HG03432 (cell line): ENCODE data around the gene FSHR.

Source experiments
- ATAC-seq: cut with Tn5 transposase; IDR thresholded peaks from one replicate; pipeline ENCODE4 v1.9.1; 2021; ENCODE audit warnings: mild to moderate bottlenecking, moderate library complexity; ENCODE audit not compliant: unreplicated experiment

FSHR gene, protein sequence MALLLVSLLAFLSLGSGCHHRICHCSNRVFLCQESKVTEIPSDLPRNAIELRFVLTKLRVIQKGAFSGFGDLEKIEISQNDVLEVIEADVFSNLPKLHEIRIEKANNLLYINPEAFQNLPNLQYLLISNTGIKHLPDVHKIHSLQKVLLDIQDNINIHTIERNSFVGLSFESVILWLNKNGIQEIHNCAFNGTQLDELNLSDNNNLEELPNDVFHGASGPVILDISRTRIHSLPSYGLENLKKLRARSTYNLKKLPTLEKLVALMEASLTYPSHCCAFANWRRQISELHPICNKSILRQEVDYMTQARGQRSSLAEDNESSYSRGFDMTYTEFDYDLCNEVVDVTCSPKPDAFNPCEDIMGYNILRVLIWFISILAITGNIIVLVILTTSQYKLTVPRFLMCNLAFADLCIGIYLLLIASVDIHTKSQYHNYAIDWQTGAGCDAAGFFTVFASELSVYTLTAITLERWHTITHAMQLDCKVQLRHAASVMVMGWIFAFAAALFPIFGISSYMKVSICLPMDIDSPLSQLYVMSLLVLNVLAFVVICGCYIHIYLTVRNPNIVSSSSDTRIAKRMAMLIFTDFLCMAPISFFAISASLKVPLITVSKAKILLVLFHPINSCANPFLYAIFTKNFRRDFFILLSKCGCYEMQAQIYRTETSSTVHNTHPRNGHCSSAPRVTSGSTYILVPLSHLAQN

DNA sequence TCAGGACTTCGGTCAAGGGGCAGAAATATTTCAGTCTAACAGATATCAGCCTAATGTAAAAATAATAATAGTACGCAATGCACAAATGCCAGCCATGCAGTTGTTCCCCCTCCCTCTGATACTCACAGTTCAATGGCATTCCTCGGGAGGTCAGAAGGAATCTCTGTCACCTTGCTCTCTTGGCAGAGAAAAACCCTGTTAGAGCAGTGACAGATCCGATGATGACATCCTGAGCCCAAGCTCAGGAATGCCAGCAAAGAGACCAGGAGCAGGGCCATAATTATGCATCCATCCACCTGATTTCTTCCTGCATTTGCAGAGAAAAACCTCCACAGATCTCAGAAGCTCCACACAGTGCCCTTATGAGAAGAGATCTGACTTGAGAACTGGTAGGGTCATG, at the start of gene FSHR:
Gene FSHR, minus strand, starts transcription at position 376 of the 400 bp plus-strand sequence. Its CDS starts 98 bp downstream, at position 278.
- no peak for ATAC-seq

DNA sequence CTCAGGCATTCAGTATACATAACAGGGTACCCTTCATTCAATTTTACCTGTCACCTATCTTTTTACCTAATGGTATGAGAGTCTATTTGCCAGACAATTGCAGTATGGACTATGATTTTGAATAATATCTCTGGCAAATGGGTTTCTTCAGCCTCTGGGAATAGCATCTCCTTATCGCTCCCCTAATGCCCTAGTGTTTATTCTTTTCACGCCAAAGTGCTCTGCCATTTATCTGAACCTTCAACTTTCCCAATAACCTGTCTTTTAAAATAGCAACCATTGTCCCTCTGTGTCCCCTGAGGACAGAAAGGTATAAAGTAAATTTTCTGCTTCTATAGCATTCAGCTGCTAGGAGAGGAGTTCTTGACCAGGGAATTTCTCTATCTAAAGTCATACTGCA, 45.0 kb upstream of the FSHR start:
- no peak for ATAC-seq

DNA sequence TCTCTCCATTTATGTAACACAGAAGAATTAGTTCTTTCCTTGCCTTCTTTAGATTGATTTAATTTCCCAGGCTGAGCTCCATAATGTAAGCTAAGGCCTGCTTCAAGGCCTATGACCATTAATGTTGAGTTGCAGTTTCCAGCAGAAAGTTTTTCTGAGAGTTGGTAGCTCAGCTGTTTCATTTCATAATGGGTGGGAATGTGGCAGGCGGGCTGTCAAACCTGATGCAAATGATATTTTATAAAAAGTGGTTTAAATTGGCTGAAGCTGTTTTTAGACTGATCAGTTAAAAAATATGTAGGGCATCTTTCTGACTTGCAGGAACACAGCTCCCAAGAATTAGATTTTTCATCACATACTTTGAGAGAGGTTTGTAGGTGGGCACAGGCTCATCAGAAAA, 40.4 kb upstream of the FSHR start:
- no peak for ATAC-seq

DNA sequence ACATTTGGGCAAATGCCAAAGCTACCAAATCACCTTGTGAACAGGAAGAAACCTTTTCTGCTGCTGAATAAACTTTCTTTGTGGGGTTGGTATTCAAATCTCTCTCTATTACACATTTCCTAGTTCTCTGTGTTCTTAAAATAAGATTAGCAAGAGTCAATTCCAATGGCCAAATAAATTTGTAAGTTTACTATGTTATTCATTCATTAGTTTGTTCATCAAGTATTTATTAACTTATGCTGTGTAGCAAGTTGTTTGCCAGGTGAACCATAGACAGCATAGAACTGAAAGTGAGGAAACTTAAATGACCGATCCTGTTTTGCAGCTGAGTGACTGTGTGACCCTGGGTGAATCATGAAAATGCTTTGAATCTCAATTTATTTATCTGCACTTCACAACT, 37.7 kb upstream of the FSHR start:
- ATAC-seq = no peak

DNA sequence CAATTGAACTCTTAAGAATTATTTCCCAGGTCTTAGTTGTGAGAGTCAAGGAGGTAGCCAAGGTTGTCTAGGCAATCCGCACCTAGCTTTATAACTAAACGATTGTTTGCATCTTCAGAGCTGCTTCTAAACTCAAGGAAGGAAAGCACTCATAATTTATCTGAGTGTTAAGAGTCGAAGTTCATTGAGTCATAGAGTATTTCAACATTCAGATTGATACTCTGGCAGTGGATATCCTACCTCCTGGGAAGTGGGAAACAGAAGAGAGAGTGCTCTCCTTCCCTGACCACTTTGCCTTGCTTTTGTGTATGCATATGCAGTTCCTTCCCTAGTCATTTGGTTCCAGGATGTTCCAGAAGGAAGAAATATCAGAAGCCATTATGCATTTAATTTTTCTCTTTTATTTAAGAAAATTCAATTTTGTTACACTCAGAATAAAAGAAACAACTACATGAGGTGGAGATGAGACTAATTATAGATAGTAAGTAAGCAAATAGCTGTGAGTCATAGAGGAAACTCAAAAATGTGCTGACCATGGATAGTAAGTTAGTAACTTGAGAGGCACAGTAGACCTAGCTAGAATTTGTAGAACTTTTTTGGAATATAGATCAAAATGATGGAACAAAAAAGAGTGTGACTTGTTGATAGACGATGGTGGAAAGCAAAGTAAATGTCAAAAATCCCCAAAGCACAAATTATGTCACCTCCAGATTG, 35.4 kb upstream of the FSHR start:
- no peak for ATAC-seq

DNA sequence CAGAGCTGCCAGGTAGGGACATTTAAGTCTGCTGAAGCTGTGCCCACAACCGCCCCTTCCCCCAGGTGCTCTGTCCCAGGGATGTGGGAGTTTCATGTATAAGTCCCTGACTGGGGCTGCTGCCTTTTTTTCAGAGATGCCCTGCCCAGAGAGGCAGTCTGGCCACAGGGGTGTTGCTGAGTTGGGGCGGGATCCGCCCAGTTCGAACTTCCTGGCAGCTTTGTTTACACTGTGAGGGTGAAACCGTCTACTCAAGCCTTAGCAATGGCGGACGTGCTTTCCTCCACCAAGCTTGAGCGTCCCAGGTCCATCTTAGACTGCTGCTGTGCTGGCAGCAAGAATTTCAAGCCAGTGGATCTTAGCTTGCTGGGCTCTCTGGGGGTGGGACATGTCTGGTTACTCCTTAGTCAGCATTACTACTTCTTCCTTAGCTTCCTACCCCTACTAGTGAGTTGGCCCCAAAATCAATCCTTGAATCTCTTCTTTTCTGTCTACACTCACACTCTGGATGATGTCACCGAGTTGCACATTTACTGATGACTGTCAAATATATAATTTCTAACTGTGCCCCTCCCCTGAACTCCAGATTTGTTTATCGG, 31.8 kb upstream of the FSHR start:
- no peak for ATAC-seq

DNA sequence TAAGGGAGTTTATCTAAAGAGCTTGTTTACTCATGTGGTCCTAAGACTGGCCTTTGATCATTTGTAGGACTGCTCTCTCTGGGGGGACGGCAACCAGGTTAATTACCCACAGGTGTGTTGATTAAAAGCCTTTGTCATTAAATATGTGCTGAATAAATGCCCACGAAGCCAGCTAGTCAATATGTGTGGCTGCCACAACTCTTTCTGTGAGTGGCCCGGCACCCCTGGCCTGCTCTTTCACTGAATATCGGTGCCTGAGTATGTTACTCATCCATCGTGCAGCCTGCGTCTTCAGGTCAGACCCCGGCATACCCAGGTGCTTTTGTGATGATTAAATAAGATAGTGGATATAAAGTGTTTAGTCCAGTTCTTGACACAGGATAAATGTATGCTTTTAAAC, 24.3 kb upstream of the FSHR start:
- ATAC-seq = no peak

DNA sequence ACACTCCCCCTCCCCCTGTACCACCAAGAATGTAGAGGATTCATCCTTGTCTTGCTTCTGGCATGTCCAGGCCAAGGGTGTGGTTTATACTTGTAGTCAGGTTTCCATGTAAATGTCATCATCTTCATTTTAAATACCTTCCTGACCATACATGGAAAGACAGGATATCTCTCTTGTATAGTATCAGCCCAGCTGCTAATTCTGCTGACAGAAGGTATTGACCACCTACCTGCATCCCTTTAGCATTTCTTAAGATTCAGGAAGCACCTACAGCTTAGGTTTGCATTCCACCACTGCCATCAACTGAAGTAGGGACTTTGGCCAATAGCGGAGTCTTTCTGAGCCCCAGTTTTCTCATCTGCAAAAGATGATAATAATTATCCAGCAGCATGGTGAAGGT, 22.9 kb upstream of the FSHR start:
- no peak for ATAC-seq

DNA sequence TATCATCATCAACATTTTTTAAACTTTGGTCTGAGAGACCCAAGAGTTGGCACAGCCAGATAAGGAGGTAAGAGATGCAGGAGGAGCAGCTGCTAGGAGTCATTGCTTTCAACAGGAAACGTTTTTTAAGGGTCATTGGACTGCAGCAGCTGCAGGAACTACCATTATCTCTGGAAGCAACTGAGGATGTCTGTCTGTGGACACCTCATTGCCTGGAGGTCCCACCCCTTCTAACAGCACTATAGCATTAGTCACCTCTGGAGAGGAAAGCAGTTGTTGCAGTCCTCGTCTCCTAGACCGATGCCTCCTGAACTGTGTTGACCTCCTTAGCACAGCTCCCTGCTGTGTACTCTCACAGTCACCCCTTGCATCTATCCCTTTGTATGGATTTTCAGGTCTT, 21.5 kb upstream of the FSHR start:
- ATAC-seq = no peak

DNA sequence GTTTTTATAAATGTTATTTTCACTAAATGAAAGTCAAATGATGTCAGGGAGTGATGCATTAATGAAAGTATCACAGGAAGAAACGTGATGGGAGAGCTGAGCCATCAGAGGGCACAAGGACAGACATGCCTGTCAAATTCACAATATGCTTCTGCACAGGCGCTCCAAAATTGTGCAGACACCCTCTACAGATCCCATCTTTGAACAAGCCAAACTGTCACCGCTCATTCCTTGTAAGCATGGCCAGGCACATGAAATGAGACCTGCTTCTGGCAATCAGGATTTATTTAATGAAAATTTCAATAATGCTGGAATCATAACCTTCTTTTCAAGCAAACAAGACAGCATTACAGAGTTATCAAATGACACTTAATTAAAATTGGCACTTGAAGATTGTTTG, 20.4 kb upstream of the FSHR start:
- no peak for ATAC-seq

DNA sequence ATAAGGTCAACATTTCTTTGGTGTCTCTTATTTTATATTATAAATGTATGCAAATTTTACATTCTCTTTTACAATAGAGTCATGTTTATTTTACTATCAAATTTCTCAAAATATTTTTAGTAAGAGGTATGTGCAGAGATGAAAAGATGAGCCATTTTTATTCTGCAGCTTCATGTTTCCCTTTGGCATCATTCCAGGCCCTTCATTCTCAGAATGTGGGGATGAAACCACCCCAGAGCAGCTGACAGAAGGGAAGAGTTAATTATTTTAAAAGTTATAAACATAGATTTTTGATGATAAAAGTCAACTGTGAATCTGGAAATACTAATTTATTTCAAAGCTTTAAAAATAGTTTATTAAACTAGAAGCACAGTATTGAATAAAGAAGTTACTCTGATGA, 12.8 kb upstream of the FSHR start:
- no peak for ATAC-seq

DNA sequence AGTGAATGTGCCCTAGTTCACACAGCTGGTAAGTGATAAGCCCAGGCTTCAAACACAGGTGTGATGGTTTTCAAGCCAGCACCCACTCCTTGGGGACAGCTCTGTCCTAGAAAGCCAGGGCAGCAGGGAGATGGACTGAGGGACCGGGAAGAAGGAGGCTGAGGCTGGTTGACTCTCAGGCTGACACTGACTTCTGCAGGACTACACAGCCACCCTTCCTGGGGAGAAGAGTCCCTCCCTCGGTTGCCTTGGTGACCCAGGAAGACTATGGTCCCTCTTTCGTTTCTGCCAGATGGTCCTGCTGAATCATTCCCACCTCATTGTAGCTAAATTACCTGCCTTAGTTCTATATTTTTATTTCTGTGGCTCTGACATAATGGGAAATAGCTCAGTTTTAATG, 11.3 kb upstream of the FSHR start:
- no peak for ATAC-seq

DNA sequence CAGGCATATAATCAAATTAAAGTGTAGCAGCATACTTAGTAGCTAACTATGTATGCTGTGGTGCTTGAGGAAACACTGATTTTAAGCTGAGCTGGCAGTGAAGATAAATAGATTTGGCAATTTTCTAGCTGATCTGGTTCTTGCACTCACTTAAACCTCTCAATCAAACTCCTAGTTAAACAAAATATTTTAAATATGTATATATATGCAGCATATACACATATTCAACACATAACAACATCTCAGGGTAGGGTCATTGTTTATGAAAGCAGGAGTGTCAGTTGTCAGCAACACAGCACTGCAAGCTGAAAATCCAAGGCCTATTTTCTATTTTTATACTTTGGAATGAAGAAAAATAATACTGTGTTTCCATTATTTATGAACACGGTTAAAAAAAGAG, 10.4 kb upstream of the FSHR start:
- ATAC-seq = no peak

DNA sequence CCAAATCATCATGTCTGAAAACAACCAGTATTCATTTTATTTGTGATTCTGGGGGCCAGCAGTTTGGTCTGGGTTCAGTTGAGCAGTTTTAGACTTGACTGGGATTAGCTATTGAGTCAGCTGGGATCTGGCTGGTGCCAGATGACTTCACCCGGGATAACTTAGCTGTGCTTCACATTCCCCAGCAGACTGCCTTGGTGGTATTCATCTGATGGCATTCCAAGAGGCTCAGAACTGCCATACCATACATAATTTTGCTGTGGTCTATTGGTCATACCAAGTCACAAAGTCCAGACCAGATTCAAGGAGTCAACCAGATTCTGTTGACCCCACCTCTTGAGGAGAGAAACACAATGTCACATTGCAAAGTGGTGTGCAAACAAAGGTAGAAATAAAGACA, 7.8 kb upstream of the FSHR start:
- no peak for ATAC-seq

DNA sequence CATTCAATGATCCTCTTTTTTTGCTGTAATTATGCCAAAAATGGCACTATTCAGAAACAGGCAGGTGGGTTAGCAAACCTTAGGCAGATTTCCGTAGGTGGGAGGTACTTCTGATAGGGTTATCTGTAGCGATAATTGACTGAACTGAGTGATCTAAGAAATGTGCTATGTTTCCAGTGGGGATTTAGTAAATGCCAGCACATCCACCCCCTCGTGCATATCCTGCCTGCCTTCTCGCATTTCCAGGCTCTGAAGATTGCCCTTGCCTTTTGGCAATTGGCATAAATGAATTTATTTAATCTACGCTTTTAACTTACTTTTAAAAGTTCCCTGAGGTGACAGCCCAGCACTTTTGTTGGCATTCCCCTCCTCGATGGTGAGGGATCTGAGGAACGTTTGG, 576 bp upstream of the FSHR start:
- no peak for ATAC-seq

DNA sequence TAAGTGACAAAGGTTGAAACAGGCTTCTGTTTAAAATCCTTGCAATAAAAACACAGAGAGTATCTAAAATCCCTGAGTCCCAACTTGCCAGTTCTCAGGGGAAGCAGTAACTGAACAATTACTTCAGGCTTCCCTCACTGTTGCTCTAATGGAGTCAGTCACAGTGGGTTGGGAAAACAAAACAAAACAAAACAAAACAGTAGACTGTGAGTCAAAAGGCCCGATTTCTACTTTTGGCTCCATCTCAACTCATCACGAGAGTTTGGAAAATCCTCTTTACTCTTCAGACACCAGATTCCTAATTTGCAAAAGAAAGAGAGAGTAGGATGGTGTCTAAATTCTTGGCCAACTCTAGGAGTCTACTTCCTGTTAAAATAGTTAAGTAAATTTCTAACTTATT, 1.1 kb downstream of the FSHR start:
- ATAC-seq = no peak

DNA sequence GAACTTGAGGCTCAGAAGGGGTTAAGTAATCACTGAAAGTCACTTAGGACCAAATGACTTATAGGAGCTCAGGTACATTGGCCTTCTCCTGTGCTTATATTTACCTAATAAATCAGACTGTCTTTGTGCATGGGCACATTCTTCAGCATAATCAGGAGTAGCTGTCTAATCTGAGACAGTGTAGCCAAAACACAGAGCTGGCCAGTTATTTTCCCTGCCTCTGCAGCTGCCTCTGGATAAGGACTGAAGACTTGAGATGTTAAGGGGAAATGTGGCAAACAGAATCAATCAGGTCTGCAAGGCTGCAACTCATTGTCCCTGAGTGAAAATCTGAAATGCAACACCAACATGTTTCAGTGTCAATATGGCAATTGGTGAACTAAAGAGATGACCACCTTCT, 1.5 kb downstream of the FSHR start:
- ATAC-seq = no peak

DNA sequence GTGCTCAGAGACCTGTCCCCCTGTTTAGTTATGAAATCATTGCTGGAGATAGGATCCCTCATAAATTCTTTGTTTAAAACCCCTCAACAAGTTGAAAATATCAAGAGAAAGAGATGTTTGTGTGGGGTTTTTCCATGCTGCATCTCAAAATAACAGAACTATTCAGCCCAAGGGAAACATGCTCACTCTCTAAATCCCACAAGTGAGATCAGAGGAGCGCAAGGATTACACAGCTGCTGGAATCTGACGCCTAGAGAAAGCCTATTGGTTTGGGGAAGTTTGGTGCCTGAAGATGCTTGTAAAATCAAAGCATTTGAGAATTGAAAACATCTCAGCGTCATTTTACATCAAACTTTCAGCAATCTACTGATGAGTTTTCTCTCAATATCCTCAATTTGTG, 7.9 kb downstream of the FSHR start:
- ATAC-seq = no peak

DNA sequence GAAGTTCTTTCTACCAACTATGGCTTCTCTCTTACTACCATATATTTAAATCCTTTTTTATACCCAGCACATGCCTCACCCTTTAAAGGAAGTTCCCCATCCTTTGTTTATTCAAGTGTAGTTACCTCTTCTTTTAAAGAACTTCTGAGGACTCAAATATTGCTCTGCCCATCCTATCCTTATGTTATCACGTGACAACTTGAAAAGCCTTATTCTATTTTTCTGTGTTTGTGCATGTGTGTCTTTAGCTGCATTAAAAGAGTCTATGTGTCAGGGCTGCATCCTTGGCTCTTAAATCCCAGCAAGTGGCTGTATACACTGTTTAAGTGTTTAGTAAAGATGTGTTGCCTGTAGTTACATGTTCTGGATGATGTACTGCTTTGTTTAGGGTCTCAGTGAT, 22.5 kb downstream of the FSHR start:
- no peak for ATAC-seq

DNA sequence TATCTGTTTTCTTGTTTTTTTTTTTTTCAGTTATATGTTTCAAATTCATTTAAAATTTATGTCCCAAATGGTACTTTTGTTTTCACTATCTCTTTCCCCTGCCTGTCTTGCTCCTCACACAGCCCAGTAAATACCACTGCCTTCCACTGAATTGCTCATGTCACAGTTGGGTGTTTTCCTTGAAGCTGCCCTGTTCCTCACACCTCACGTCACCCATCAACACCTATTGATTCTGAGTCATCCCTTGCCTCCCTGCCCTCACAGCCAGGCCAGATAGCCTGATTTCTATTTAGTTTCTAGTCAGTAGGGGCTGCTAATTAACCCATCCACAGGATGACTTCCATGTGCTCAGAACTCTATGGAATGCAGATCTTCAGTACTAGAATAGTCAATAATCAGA, 25.3 kb downstream of the FSHR start:
- peak; percentile 99 for ATAC-seq

DNA sequence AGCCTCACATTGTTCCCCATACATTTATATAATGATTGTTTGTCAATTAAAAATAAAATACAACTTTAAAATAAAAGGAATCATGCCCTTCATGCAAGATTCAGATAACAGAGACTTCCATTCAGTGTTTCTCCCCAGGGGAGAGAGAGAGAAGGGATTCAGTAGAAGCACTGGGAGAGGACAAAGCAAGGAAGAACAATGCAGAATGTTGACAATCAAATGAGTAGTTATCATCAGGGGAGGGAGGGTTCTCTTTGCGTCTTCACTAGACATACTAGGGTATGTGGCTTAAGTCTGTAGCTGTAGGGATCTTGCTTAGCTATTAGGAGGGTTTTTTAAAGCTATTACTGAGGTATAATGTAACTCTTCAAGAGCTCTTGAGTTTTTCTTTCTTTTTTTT, 30.7 kb downstream of the FSHR start:
- ATAC-seq = no peak

DNA sequence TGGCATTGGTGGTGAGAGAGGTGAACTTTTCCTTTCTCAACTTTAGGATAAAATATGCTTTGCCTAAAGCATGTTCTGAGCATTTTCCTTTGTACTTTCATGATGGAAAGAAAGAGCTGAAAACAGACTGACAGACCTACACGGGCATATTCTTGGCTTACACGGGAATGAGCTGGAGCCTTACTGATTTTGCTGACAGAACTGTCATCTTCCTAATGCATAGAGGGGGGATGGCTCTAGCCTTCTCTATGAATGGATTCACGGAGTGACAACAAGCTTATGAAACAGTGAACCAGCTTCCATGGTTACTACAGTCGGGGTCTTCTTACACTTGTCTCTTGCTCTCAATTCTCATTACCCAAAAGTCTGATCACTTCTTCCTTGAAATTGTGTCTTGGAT, 32.2 kb downstream of the FSHR start:
- no peak for ATAC-seq
